ENCODE data around the gene PSMB2. TPM values are rescaled to one million over a fixed set of nuclear protein-coding genes. Genes with fewer than 3 reads are reported as not detected.

Gene PSMB2
- total RNA-seq, 1 donor from 2014 or later = 54.1 TPM

DNA sequence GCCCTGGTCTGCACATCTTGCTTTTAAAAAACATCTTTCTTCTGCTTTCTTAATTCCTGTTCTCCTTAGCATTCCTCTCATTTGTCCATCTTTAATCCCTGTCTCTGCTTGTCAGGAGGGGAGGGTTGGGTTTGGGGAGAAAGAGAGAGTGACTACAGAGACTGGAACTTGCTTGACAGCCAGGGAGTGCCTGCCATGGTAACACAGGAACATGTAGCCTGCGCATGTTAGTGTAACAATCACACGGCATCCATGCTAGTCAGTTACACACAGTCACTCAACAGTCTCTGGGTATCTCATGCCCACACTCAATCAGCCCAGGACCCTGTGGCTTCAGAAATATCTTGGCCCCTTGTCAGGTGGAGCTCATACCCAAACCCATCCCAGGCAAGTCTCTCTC lies 69.0 kb downstream of the PSMB2 start:
- no peak for DNase-seq (ENCODE audit: low spot score)

GRCh38 chr1:35571263-35571662 lies 70.1 kb downstream of the PSMB2 start:
- DNase-seq (ENCODE audit: low spot score) = no peak

DNA sequence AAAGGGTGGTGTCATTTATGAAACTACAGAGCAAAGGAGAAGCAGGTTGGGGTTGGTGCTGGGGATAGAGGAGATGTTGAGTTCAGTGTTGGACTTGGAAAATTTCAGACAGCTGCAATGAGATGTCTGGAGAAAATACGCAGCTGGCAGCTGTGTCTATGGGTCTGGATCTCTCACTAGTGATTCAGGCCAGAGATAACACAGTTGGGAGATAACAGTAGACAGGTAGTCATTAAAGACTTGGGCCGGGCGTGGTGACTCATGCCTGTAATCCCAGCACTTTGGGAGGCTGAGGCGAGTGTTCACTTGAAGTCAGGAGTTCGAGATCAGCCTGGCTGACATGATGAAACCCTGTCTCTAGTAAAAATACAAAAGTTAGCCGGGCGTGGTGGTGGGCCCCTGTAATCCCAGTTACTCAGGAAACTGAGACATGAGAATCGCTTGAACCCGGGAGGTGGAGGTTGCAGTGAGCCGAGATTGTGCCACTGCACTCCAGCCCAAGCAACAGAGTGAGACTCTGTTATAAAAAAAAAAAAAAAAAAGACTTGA lies 70.7 kb downstream of the PSMB2 start:
- DNase-seq (ENCODE audit: low spot score) = no peak

- no peak for DNase-seq (ENCODE audit: low spot score)
Measured at GRCh38 chr1:35569936-35570335, 71.4 kb downstream of the PSMB2 start.

- DNase-seq (ENCODE audit: low spot score) = peak; percentile 72
Measured at GRCh38 chr1:35568975-35569395, 72.3 kb downstream of the PSMB2 start.

DNA sequence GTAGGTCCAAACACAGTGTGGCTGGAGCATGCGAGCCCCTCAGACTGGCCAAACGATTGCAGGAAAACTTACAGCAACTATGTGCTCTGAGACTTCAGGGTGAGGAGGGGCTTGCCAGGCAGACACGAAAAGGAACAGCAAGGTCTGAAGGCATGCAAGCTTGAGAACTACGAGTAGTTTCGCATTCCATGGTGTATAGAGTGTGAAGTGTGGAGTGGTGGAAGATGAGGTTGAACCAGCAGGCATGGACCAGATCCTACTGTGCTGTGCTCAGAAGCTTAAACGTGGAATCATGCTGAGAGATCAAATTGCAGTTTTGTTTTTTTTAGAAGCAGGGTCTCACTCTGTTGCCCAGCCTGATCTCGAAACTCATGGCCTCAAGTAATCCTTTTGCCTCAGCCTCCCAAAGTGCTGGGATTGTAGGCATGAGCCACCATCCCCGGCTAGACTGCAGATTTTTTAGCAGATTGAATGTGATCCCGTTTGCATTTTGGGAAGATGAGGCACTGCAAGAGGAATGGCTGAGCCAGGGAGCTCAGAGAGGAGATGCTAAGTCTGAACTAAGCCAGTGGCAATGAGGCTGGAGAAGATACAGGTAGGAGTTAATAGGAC lies 73.3 kb downstream of the PSMB2 start:
- no peak for DNase-seq (ENCODE audit: low spot score)

DNA sequence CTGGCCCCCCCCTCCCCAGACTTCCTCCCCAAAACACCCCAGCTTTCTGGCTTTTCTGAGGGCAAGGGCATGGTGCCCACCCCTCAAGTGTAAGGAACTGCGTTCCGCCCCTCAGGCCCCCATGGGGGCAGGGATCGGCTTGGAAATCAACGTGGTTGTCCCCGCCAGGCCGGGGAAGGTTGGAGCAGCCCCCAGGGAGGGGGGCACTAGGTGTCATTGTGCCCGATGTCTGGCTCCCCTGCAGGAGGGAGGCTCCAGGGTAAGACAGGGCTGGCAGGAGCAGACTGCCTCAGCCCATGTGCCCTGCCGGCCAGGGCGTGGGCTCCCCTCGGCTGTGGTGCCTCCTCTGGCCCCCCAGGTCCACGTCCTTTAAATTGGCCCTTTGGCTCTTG lies 75.6 kb downstream of the PSMB2 start:
- DNase-seq (ENCODE audit: low spot score) = no peak

DNA sequence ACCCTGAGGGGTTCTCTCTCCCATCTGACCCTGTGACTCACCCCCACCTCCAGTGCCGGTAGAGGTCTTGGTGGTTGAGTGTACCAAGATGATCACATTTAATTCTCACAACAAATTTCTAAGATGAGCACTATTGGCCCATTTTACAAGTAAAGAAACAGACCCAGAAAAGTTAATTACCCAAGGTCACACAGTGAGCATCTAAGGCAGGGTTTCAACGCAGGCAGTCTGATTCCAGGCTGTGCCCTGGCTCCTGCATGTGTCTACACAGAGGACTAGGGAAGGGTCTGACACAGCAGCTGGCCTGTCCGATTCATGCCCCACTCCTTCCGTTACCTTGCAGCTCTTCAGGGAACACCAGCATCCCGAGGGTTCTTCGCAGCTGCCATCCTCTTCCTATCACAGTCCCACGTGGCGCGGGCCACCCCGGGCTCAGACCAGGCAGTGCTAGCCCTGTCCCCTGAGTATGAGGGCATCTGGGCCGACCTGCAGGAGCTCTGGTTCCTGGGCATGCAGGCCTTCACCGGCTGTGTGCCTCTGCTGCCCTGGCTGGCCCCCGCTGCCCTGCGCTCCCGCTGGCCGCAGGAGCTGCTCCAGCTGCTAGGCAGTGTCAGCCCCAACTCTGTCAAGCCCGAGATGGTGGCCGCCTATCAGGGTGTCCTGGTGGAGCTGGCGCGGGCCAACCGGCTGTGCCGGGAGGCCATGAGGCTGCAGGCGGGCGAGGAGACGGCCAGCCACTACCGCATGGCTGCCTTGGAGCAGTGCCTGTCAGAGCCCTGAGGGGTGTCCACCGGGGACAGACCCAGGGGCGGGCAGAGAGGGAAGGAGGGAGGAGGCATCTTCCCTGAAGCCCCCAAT lies 76.2 kb downstream of the PSMB2 start:
- no peak for DNase-seq (ENCODE audit: low spot score)

DNA sequence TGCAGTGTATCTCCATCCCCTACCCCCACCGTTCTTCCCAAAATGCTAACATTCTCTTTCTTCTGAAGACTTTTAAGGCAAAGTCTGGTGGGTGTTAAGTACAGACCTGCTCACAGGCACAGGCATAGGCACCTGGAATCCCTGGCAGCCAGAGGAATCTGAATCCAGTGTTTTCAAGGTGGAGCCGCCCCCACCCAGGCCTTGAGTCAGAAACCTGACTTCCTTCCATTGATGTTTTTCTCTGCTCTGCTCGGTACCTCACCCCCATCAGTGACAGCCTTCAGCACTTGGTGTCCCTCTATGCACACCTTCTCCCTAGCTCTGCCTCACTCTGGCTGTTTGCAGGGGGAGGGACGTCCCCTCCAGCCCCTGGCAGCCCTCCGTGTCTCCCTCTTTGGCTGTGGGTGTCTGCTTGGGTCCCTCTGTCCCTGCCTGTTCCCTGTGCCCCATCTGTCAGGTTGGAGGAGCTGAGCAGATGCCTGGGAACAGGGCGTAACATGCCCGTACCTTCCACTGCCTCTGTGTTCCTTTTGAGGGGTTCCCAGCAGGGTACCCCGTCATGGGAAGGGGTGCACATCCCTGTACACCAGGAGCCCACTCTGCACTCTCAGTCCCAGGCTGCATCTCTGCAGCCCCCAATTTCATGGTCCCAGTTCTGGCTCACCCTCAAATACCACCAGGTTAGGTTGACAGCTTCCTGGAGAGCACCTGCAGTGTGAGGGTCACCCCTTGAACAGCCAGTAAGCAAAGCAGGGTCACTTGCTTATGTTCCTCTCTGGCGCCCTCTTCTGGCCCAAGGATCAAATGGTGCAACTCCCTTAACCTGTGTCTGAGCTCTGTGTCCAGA lies 77.1 kb downstream of the PSMB2 start:
- peak; percentile 78 for DNase-seq (ENCODE audit: low spot score)

DNA sequence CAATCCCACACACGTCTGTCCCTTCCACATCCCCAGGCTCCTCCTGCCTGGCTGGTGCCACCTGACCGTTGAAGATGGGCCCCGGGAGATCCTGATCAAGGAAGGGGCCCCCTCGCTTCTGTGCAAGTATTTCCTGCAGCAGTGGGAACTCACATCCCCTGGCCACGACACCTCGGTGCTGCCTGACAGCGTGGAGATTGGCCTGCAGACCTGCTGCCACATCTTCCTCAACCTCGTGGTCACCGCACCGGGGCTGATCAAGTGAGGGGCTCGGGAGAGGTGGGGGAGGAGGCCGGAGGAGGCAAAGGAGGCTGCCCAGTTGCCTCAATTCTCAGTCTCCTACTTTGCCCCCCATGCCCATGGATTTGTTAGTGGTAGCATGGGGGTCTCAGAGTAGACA lies 78.2 kb downstream of the PSMB2 start:
- DNase-seq (ENCODE audit: low spot score) = no peak

- no peak for DNase-seq (ENCODE audit: low spot score)
Measured at GRCh38 chr1:35561972-35562680, 79.2 kb downstream of the PSMB2 start.

- DNase-seq (ENCODE audit: low spot score) = no peak
Measured at GRCh38 chr1:35561297-35561971, 79.9 kb downstream of the PSMB2 start.

GRCh38 chr1:35560256-35561225 lies 80.8 kb downstream of the PSMB2 start:
- no peak for DNase-seq (ENCODE audit: low spot score)

GRCh38 chr1:35559317-35559944 lies 81.9 kb downstream of the PSMB2 start:
- no peak for DNase-seq (ENCODE audit: low spot score)

- no peak for DNase-seq (ENCODE audit: low spot score)
Measured at GRCh38 chr1:35558374-35559316, 82.7 kb downstream of the PSMB2 start.

DNA sequence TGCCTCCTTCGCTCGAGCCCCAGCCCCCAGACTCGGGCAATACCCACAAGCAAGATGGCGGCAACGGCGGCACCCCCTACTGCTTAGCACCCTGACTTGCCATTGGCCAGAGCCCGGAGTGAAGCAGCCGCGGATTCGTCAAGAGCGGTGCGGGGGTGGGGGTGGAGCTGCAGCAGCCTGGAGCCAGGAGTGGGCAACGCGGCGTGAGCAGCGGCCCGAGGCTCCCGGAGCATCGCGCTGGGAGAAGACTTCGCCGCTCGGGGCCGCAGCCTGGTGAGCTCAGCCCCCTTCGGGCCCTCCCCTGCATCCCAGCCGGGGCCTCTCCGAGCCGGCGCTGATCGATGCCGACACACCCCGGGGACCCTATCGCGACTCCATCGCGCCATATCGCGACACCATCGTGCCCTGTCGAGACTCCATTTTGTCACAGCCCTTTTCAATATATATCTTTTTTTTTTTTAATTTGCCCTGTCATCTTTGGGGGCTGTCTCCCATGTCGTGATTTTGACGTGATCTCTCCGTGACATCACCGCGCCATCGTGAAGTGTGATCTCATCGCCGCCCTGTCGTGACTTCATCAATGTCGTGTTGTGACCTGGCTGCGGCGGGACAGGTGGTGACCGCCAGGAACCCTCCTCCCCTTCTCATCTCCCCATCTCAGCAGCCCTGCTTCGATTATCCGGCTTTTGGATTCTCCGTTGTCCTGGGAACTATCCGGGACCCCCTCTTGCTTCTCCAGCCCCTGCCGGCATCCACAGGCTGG lies 83.5 kb downstream of the PSMB2 start, which contains the start of gene NCDN:
Gene NCDN, plus strand, starts transcription at position 189 of the 763 bp plus-strand sequence. Its CDS starts 392 bp downstream, at position 581.
- peak; percentile 98 for DNase-seq (ENCODE audit: low spot score)

- peak; percentile 90 for DNase-seq (ENCODE audit: low spot score)
Measured at GRCh38 chr1:35557118-35557610, 84.2 kb downstream of the PSMB2 start, which contains the start of gene KIAA0319L. Gene KIAA0319L (minus strand): TSS chr1:35557403. CDS start chr1:35554491, 2,912 bp downstream.
